ENCODE results near the gene SIPA1.

The SIPA1 gene

DNA sequence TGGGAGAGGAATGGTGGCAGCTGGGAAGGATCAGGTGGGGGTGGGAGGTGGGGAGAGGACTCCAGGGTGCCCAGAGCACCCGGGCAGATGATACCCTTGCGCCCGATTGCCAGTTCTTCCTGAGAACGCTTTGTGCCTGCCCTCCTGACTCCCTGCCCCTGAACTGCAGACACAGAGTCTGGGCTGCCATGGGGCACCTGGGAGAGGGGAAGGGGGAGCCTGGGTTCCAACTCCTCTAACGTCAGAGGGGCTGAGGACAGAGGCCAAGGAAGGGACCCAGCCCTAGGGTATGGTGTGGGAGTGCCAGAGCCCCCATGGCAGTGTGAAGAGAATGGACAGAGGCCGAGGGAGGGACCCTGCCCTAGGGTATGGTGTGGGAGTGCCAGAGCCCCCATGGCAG is 41.4 kb upstream of the SIPA1 start:
- TF ChIP-seq, protein P1, sequence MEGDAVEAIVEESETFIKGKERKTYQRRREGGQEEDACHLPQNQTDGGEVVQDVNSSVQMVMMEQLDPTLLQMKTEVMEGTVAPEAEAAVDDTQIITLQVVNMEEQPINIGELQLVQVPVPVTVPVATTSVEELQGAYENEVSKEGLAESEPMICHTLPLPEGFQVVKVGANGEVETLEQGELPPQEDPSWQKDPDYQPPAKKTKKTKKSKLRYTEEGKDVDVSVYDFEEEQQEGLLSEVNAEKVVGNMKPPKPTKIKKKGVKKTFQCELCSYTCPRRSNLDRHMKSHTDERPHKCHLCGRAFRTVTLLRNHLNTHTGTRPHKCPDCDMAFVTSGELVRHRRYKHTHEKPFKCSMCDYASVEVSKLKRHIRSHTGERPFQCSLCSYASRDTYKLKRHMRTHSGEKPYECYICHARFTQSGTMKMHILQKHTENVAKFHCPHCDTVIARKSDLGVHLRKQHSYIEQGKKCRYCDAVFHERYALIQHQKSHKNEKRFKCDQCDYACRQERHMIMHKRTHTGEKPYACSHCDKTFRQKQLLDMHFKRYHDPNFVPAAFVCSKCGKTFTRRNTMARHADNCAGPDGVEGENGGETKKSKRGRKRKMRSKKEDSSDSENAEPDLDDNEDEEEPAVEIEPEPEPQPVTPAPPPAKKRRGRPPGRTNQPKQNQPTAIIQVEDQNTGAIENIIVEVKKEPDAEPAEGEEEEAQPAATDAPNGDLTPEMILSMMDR (IDR thresholded peaks at IDR 0.05; ENCODE audit: extremely low read depth, insufficient read depth, missing control alignments), result no peak
- DNase-seq (ENCODE audit: low spot score), result no peak
- in situ Hi-C loops (cut with MboI; ENCODE audit: low pct_unique_long_range_greater_than_20kb, low sequenced_read_pairs, unreplicated experiment), result no loop called here

DNA sequence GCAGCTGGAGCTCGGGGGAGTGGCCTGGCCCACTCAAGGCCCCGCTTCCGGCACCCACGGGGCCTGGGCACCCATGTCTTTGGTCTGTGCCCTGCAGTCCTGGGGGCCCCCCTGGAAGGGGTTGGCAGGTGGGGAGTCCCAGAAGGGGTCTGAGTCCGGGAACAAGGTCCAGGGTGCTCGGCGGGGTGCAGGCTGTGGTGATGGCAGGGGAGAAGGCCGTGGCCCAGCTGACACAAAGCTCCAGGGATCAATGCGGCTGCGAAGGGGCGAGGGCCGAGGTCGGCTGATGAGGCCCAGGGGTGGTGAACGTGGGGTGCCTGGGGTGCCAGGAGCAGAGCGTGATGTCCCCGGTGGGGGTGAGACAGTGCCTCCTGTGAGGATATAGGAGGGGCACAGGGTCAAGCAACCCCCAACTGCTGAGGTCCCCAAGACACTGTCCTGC is 39.6 kb upstream of the SIPA1 start:
- in situ Hi-C loops (cut with MboI; ENCODE audit: low pct_unique_long_range_greater_than_20kb, low sequenced_read_pairs, unreplicated experiment), result no loop called here
- DNase-seq (ENCODE audit: low spot score), result no peak
- TF ChIP-seq, protein P1 (IDR thresholded peaks at IDR 0.05; ENCODE audit: extremely low read depth, insufficient read depth, missing control alignments), result no peak

DNA sequence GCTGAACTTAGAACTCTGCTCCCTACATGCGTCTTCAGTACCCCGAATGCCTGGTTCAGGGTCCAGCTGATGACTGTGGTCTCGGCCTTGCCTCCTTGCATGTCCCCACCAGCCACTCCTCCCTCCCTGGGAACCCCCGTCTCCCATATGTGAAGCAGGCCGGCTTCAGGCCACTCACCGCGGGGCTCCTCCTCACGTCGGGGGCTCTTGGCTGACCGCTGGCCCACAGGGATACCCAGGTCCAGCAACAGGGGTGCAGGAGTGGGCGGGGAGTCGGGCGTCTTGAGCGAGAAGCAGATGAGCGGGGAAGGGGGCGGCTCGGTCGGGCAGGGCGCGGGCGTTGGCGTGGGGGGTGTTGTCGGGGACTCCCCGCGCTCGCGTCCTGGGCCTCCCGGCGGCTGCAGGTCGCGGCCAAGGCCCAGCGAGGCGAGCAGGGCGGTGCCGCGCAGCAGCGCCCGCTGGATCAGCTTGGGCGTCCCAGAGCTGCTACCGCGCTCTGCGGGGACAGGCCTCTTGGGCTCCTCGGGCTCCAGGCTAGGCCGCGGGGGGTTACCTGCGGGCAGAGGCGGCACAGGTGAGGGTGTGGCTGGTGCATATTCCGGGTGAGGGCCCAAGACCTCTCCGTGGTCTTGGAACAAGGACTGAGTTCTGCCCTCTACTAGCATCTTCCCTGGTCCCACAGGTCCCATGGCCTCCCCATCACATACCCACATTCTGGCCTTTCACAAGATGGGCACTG is 38.5 kb upstream of the SIPA1 start:
- TF ChIP-seq, protein P1 (IDR thresholded peaks at IDR 0.05; ENCODE audit: extremely low read depth, insufficient read depth, missing control alignments), result no peak
- in situ Hi-C loops (cut with MboI; ENCODE audit: low pct_unique_long_range_greater_than_20kb, low sequenced_read_pairs, unreplicated experiment), result no loop called here
- no peak for DNase-seq (ENCODE audit: low spot score)

DNA sequence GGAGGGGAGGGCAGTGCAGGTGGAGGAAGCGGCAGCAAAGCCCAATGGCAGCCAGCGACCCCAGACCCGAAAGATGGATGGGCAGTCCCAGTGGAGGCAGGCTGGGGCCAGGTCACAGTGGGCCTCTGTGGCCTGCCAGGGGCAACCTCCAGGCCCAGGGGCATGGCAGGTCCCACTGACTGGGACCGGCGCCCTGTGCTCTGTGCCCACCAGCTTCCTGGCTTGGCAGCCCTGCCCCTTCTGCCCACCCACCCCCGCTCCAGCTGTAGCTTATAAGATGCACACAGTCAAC is 38.0 kb upstream of the SIPA1 start:
- in situ Hi-C loops (cut with MboI; ENCODE audit: low pct_unique_long_range_greater_than_20kb, low sequenced_read_pairs, unreplicated experiment), result no loop called here

DNA sequence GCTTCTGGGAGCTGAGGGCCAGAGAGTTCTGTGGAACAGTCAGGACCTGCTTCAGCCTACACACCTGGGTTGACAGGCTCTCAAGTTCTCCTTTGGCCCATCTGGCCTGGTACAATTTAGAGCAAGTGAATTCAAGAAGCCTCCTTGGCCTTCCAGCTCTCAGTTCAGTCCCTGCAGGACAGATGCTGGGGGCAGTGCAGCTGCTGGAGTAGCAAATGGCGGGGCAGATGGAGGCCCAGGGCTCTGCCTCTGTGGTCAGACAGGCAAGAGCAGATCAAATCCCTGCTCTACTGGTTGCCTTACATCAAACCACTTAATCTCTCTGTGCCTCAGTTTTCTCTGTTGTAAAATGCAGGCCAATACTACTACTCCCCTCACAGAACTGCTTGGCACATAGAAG is 33.6 kb upstream of the SIPA1 start:
- TF ChIP-seq, protein P1 (IDR thresholded peaks at IDR 0.05; ENCODE audit: extremely low read depth, insufficient read depth, missing control alignments), result no peak
- in situ Hi-C loops (cut with MboI; ENCODE audit: low pct_unique_long_range_greater_than_20kb, low sequenced_read_pairs, unreplicated experiment), result no loop called here
- DNase-seq (ENCODE audit: low spot score), result no peak

More for the DNA sequence above, 38.0 kb upstream of the SIPA1 start:
- DNase-seq (ENCODE audit: low spot score), result no peak
- TF ChIP-seq, protein P1 (IDR thresholded peaks at IDR 0.05; ENCODE audit: extremely low read depth, insufficient read depth, missing control alignments), result no peak

DNA sequence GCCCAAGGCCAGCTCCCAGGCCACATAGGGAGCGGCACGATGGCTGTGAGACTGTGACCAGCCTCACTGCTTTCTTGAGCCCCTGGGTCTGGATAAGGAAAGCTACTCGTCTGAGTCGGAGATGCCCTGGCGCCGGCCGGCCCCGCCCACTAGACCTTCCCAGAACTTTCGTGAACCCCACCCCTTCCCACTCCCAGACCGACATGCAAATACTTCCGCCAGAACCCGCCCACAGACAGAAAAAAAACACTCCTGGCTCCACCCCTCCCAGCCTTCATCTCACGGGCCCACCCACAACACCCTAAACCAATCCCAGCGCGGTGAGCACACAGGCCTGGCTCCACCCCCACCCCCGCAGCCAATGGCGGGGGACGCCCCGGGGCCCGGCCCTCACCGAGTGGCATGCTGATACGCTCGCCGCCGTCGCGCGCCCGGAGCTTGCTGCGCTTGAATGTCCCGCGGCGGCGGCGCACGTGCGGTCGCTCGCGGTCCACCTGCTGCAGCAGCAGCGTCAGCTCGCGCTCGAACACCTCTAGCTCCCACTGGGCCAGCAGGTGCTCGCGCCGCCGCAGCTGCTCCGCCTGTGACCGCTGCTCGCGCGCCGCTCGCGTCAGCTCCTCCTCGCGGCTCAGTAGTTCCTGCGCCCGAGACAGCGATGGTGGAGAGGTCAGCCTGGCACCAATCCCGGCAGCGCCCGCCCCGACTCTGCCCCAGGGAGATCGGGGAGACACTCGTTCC is 30.9 kb upstream of the SIPA1 start:
- TF ChIP-seq, protein P1 (IDR thresholded peaks at IDR 0.05; ENCODE audit: extremely low read depth, insufficient read depth, missing control alignments), result no peak
- no peak for DNase-seq (ENCODE audit: low spot score)
- in situ Hi-C loops (cut with MboI; ENCODE audit: low pct_unique_long_range_greater_than_20kb, low sequenced_read_pairs, unreplicated experiment), result no loop called here

Data from GM13977 (cell line).